GM21786 (cell line): ENCODE results near the gene XPO1.
A peak's percentile ranks its signal among the peaks of the same experiment; 100 is the strongest.
"Not testable (repeated sequence)": the region's sequence is repeated elsewhere in the genome, so short reads cannot be mapped to it uniquely, and the experiment has no call there.

Source experiments
- ATAC-seq: cut with Tn5 transposase; IDR thresholded peaks from one replicate; pipeline ENCODE4 v1.9.1; 2021; ENCODE audit not compliant: unreplicated experiment

Gene XPO1, protein sequence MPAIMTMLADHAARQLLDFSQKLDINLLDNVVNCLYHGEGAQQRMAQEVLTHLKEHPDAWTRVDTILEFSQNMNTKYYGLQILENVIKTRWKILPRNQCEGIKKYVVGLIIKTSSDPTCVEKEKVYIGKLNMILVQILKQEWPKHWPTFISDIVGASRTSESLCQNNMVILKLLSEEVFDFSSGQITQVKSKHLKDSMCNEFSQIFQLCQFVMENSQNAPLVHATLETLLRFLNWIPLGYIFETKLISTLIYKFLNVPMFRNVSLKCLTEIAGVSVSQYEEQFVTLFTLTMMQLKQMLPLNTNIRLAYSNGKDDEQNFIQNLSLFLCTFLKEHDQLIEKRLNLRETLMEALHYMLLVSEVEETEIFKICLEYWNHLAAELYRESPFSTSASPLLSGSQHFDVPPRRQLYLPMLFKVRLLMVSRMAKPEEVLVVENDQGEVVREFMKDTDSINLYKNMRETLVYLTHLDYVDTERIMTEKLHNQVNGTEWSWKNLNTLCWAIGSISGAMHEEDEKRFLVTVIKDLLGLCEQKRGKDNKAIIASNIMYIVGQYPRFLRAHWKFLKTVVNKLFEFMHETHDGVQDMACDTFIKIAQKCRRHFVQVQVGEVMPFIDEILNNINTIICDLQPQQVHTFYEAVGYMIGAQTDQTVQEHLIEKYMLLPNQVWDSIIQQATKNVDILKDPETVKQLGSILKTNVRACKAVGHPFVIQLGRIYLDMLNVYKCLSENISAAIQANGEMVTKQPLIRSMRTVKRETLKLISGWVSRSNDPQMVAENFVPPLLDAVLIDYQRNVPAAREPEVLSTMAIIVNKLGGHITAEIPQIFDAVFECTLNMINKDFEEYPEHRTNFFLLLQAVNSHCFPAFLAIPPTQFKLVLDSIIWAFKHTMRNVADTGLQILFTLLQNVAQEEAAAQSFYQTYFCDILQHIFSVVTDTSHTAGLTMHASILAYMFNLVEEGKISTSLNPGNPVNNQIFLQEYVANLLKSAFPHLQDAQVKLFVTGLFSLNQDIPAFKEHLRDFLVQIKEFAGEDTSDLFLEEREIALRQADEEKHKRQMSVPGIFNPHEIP (N-terminal part only)

GRCh38 chr2:61538200-61538919, at the start of gene XPO1:
TSS of gene XPO1 (minus strand) at chr2:61538356. CDS start at chr2:61533897, 4,459 bp downstream.
- peak; percentile 71 for ATAC-seq

DNA sequence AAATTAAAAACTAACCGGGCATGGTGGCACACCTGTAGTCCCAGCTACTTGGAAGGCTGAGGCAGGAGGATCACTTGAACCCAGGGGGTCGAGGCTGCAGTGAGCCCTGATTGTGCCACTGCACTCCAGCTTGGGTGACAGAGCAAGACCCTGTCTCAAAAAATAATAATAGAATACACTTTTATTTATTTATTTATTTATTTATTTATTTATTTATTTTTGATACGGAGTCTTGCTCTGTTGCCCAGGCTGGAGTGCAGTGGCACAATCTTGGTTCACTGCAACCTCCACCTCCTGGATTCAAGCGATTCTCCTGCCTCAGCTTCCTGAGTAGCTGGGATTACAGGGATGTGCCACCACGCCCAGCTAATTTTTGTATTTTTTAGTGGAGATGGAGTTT, 48.8 kb upstream of the XPO1 start:
- not testable (repeated sequence) for ATAC-seq

- ATAC-seq, result no peak
Measured at GRCh38 chr2:61585383-61585782, 47.2 kb upstream of the XPO1 start.

DNA sequence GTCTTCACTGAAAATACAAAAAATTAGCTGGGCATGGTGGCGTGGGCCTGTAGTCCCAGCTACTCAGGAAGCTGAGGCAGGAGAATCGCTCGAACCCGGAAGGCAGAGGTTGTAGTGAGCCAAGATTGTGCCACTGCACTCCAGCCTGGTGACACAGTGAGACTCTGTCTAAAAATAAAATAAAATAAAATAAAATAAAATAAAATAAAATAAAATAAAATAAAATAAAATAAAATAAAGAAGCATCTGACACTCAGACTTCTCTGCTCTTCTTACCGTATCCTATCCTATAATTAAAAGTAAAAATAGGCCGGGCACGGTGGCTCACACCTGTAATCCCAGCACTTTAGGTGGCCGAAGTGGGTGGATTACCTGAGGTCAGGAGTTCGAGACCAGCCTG, 46.2 kb upstream of the XPO1 start:
- not testable (repeated sequence) for ATAC-seq

- ATAC-seq, result no peak
Measured at GRCh38 chr2:61582165-61582564, 44.0 kb upstream of the XPO1 start.

- no peak for ATAC-seq
Measured at GRCh38 chr2:61581716-61582115, 43.6 kb upstream of the XPO1 start.

DNA sequence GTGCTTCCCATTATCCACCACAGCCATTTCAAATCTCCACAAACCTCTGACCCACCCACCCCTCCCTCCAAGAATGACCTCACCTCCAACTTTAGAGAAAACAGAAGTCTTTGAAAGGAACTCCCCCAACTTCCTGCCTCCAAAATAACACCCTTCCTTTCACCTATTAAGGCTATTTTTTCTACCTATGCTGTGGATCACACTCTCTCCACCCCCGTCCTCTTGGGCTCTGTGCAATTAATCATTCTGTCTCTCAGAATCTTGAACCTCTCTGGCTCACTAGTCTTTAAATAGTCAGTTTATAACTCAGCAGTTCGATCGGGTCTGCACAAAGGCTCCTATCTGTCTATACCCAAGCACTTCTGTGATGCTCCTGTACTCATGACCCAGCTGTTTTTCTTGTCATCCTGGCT, 37.3 kb upstream of the XPO1 start:
- no peak for ATAC-seq

- no peak for ATAC-seq
Measured at GRCh38 chr2:61566566-61566965, 28.4 kb upstream of the XPO1 start.

DNA sequence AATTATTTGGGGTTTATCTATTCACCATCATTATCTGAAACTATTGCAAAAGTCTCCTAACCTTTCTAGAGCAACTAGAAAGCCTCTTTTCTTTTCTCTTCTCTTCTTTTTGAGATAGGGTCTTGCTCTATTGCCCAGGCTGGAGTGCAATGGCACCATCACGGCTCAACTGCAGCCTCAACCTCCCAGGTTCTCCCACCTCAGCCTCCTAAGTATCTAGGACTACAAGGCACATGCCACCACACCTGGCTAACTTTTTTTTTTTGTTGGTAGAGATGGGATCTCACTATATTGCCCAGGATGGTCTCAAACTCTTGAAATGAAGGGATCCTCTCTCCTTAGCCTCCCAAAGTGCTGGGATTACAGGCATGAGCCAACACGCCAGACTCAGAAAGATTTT, 24.5 kb upstream of the XPO1 start:
- no peak for ATAC-seq

GRCh38 chr2:61558160-61558559, 20.0 kb upstream of the XPO1 start:
- no peak for ATAC-seq

- no peak for ATAC-seq
Measured at GRCh38 chr2:61557381-61557780, 19.2 kb upstream of the XPO1 start.

DNA sequence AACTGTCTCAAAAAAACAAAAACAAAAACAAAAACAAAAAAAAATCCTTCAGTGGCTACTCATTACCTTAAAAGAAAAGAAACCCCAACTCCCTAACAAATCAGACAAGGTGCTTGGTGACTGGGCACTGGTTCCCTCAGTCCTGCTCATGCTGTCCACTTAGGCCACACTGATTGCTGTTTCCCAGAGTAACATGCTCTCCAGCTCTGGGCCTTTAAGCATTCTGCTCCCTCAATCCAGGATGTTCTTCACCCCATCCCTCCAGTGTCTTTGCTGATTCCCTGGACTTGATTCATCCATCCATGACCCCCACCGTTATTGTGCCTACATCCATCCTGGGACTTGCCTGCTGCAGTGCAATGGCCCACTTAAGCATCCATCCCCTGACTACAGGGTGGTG, 16.4 kb upstream of the XPO1 start:
- no peak for ATAC-seq

DNA sequence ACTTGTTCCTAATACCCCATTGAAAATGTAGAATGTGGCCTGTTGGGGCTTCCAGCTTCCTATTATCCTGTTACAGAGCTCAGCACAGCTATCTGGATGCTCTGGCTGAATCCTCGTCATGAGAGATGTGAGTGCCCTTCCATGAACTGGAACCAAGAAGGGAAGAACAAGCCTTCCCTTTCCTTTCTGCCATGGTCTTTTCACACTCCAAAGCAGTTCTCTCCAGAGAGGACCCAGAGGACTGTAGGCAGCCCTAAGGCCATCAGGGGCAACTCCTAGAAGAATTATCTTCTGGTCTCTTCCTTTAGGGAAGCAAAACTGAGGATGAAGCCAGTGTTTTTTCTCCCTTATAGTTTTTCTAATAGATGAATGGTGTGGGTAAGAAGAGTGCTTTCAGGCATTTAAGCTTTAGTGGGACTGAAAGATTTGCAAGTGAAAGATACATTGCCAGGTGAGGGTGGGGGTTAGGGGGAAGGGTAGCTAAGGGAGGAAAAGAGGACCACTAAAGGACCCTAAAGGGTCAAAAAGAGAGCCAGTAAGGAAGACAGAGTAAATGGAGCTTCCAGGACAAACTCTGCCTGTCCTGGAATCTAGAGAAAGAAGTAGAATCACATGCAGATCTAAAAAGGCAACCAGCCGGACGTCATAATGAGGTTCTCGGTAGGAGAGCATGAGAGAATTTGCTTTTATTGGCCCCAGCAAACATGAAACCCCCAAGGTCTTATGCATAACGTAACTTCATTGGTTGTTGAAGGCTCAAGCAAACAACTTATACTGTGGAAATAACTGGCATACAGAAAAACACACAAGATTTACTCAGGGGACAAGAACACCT, 12.4 kb upstream of the XPO1 start:
- no peak for ATAC-seq

- no peak for ATAC-seq
Measured at GRCh38 chr2:61549546-61549945, 11.4 kb upstream of the XPO1 start.

- no peak for ATAC-seq
Measured at GRCh38 chr2:61543062-61543461, 4.9 kb upstream of the XPO1 start.

GRCh38 chr2:61540167-61540566, 2.0 kb upstream of the XPO1 start:
- ATAC-seq, result not testable (repeated sequence)

- ATAC-seq, result no peak
Measured at GRCh38 chr2:61538920-61539520, 864 bp upstream of the XPO1 start.

GRCh38 chr2:61537950-61538199, 281 bp downstream of the XPO1 start:
- no peak for ATAC-seq

- ATAC-seq, result no peak
Measured at GRCh38 chr2:61537277-61537949, 743 bp downstream of the XPO1 start.
